Left lung (tissue), 10 donors: ENCODE measurements around the gene ZNF496. TPM values are rescaled to one million over a fixed set of nuclear protein-coding genes. Genes with fewer than 3 reads are reported as not detected.
"Not testable (repeated sequence)": the region's sequence is repeated elsewhere in the genome, so short reads cannot be mapped to it uniquely, and the experiment has no call there.

Experiments
- ATAC-seq: fragments of 200-7000 bp; cut with Tn5 transposase; one replicate; pipeline ENCODE4 v1.9.1; 2020; ENCODE audit warnings: moderate library complexity
- DNase-seq, 4 donors: peaks; one replicate each; pipeline ENCODE4 v3.0.0-alpha.2; 2013 to 2020
- H3K27ac ChIP-seq, 2 donors: fragments of 200-600 bp; sonication (generic) in 1 of 2; one replicate each; pipeline versions ENCODE4 v1.5.0 to v1.8.0; 2020 to 2021
- H3K27me3 ChIP-seq, 2 donors: fragments of 200-600 bp; sonication (generic) in 1 of 2; one replicate each; pipeline versions ENCODE4 v1.5.0 to v1.8.0; 2020 to 2021
- H3K36me3 ChIP-seq, 2 donors: fragments of 200-600 bp; sonication (generic) in 1 of 2; one replicate each; pipeline versions ENCODE4 v1.5.0 to v1.8.0; 2020 to 2021
- H3K4me1 ChIP-seq, 2 donors: fragments of 200-600 bp; one replicate each; pipeline ENCODE4 v1.8.0; 2021
- H3K4me3 ChIP-seq, 2 donors: fragments of 200-600 bp; sonication (generic) in 1 of 2; one replicate each; pipeline versions ENCODE4 v1.5.0 to v1.8.0; 2020 to 2021; ENCODE audit warnings: mild to moderate bottlenecking in 1 of 2
- H3K9me3 ChIP-seq, 2 donors: fragments of 200-600 bp; sonication (generic) in 1 of 2; one replicate each; pipeline versions ENCODE4 v1.5.0 to v1.8.0; 2020 to 2021
- CTCF ChIP-seq, 2 donors: fragments of 200-600 bp; sonication (generic) in 1 of 2; IDR thresholded peaks; one replicate each; pipeline versions ENCODE4 v1.5.0 to v1.8.0; 2021; ENCODE audit warnings: antibody characterized with exemption in 2 of 2
- intact Hi-C, 2 donors: fragments of 100-400 bp; cut with DNase I; formaldehyde crosslinking; loops; one replicate each; pipeline versions ENCODE4 v1.11.2 to v1.14.2; 2022
- polyA plus RNA-seq, 6 donors: library from polyadenylated mRNA; unstranded; fragments of 120-200 nt; gene quantifications; one replicate each; pipeline ENCODE4 v1.2.1, GENCODE V29; 2013; ENCODE audit not compliant: insufficient read length in 6 of 6
- total RNA-seq, 2 donors: library from RNA; stranded (reverse); fragmentation: NEBNext Ultra II Directional; extraction: Animal tissue kit (Norgen Biotek cat#: 25700); gene quantifications; one replicate each; pipeline ENCODE4 v1.2.1, GENCODE V29; 2021
- donor health status: DM: no; HTN: yes; CAD: no.
- donor health status: DM: no; HTN: no; CAD: no.

ZNF496 gene
- total and polyA plus RNA-seq, 8 donors: 18.2 to 44.8 (median 36.7) TPM

DNA sequence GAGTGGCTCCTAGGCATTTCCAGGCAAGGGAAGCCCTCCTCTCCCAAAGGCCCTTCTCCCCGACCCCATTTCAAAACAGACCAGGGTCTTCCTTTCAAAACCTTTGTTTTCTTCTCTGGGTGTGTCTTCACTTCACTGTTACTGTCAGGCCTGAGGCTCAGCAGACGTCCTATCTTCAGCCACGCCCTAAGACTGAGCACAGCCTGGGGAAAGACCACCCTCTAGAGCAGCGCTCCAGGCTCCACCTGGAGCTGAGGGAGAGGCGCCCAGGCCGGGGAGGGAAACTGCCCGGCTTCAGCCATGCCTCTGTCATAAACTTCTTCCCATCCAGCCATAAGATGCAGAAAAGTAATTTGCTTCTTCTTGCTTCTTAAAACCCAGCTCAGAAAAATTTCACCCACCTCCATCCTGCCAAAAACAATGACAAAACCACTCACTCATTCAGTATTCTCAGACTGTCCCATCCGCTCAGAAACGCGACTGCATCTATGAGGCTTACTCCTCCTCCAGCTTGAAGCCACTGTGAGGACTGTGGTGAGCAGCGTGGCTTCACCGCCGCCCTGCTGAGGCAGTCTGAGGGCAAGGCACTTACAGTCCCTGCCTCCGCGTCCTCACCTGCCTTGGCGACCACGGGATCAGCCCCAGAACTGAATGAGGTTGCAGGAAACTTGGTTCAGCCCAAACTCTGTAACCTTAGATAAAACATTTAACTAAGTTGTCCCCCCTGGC, 39.7 kb downstream of the ZNF496 start:
- H3K27ac ChIP-seq: no peak overlapping the region
- H3K4me3 ChIP-seq: no peak overlapping the region
- ATAC-seq (no peak), DNase-seq (peak in 1 of 4 donors; percentile 57)
- no peaks in the 10 kb centered on the region for H3K36me3 ChIP-seq
- intact Hi-C loops: no loop called here
- no peaks in the 10 kb centered on the region for H3K27me3 ChIP-seq
- peaks cover 0 to 14% of the 10 kb centered on the region in 2 donors for H3K9me3 ChIP-seq
- TF ChIP-seq CTCF (IDR thresholded peaks at IDR 0.05): no peak
- H3K4me1 ChIP-seq: no peaks in the 10 kb centered on the region

DNA sequence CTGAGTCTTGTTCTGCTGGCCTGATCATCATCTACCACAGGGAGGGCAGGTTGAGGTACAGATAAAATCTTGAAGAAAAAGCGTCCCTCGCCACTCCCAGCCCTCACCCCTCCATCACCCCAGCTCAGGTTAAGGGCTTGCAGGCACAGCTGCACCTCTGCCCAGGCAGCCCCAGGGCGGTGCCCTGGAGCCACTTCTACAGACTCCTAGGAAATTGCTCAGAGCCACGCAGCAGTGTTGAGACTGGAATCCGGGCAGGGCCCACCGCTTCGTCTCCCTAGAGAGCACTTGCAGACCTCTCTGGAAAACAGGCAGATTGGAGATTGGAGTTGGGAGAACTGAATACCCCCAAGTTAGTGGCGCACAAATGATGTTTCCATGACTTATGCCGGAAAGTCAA, 40.5 kb downstream of the ZNF496 start:
- Histone ChIP-seq H3K27me3 (no peaks in the 10 kb centered on the region), H3K4me3 (no peak overlapping the region), H3K27ac (no peak overlapping the region), H3K4me1 (no peaks in the 10 kb centered on the region), H3K36me3 (no peaks in the 10 kb centered on the region), H3K9me3 (peaks cover 0 to 22% of the 10 kb centered on the region in 2 donors)
- DNase-seq (peak in 1 of 4 donors; percentile 41), ATAC-seq (no peak)
- no peak for TF ChIP-seq CTCF (IDR thresholded peaks at IDR 0.05)
- intact Hi-C loops: no loop called here

GRCh38 chr1:247290576-247290975, 41.1 kb downstream of the ZNF496 start:
- TF ChIP-seq CTCF (IDR thresholded peaks at IDR 0.05): no peak
- Histone ChIP-seq H3K27me3 (no peaks in the 10 kb centered on the region), H3K9me3 (peaks cover 0 to 28% of the 10 kb centered on the region in 2 donors), H3K4me1 (no peaks in the 10 kb centered on the region), H3K36me3 (no peaks in the 10 kb centered on the region), H3K4me3 (no peak overlapping the region), H3K27ac (no peak overlapping the region)
- intact Hi-C loops: no loop called here
- peak in 1 of 4 donors; percentile 59 for DNase-seq
- no peak for ATAC-seq

DNA sequence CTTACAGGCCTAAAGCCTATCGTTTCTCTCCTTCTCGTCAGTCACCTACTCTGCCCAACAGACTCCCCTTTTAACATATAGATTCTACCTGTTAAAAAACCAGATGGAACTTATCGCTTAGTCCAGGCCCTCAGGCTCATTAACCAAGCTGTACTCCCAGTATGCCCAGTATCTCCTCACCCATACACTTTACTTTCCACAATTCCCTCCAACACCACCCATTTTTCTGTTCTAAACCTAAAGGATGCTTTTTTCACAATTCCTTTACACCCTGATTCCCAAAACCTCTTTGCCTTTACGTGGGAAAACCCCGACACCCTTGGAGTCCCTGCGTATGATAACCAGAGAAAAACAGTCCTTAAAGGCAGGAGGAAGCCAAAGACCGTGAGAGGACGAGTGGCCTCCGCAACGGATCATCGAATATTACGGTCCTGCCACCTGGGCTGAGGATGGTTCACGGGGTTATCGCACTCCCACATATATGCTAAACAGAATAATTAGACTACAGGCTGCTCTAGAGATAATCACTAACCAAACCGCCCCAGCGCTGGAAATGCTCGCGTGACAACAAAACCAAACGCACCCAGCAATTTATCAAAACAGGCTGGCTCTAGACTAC, 42.3 kb downstream of the ZNF496 start:
- H3K27ac ChIP-seq, H3K4me3 ChIP-seq, intact Hi-C loops, DNase-seq, H3K36me3 ChIP-seq, ATAC-seq, H3K27me3 ChIP-seq, H3K4me1 ChIP-seq: not testable (repeated sequence)
- peaks cover 0 to 28% of the 10 kb centered on the region in 2 donors for H3K9me3 ChIP-seq

DNA sequence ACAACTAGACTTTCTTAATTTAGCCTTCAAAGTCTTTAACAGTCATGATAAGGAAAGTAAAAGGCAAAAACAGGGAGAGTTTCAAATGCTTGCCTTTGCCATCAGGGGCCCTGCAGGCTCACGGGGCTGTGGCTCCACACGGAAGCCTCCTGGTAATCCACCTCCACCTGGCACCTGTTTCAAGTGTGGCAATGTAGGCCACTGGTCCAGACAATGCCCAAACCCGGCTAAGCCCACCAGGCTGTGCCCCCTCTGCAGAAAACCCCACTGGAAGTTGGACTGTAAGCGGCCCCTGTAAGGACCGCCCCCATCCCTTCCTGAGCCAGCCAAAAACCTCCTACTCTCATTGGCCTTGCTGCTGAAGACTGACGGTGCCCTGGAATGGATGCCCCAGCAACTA, 43.3 kb downstream of the ZNF496 start:
- Histone ChIP-seq H3K27ac (no peak overlapping the region), H3K36me3 (no peaks in the 10 kb centered on the region), H3K4me1 (no peaks in the 10 kb centered on the region), H3K9me3 (peaks cover 0 to 28% of the 10 kb centered on the region in 2 donors), H3K27me3 (no peaks in the 10 kb centered on the region), H3K4me3 (no peak overlapping the region)
- TF ChIP-seq CTCF (IDR thresholded peaks at IDR 0.05): no peak
- intact Hi-C loops: no loop called here
- no peak for ATAC-seq
- DNase-seq: peak in 1 of 4 donors; percentile 41
